ENCODE results near the gene RUSF1.
"Not testable (repeated sequence)": the region's sequence is repeated elsewhere in the genome, so short reads cannot be mapped to it uniquely, and the experiment has no call there.

Gene RUSF1

DNA sequence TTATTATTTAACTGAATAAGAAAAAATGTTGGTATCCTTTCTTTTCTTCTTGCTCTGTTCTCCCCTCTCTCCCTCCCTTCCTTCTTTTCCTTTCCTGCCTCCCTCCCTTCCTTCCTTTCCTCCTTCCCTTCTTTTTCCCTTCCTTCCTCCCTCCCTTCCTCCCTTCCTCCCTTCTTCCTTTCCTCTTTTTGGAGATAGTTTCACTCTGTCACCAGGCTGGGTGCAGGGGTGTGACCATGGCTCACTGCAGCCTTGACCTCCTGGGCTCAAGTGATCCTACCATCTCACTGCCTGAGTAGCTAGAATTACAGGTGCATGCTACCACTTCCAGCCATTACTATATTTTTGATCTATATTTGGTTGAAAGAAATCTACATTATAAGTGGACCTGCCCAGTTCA lies 5.7 kb upstream of the RUSF1 start:
- DNase-seq: no peak

DNA sequence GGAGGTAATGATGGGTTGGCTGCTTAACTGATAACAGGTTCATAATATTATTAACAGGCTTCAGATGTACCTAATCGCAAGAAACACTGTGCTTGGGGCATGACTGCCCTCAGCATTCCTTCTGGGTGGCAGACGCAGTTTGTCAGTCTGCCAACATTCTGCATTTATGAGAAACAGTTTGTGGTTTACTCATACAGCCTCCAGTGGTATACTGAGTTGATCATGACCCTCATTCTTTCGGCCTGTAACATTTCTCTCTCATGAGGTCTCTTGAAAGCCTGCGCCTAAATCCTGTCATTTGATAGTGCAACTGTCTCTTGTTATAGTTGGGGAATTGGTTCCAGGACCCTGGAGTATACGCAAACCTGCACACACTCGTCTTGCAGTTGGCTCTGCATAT lies 4.9 kb upstream of the RUSF1 start:
- no peak for DNase-seq

DNA sequence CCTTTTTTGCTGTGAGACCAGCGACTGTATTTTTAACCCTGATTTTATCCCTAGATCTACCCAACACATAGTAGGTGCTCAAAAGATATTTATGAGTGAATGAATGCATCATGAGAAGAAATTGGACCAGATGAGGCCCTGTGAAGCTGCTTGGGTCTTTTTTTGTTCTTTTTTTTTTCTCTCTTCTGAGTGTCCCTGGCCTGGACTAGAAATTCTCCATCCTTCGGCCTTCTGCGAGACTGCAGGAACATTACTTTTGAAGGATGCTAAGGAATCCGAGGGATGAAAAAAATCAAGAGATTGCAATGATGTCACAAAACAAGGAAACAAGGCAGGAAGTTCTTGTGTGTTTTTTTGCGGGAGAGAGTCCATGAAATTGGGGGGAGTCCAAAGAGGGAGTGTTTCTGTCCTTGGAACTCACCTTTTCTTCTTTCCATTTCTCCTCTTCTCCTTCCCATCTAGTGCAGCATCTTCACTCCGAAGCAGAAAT lies 560 bp upstream of the RUSF1 start:
- peak; percentile 23 for DNase-seq

DNA sequence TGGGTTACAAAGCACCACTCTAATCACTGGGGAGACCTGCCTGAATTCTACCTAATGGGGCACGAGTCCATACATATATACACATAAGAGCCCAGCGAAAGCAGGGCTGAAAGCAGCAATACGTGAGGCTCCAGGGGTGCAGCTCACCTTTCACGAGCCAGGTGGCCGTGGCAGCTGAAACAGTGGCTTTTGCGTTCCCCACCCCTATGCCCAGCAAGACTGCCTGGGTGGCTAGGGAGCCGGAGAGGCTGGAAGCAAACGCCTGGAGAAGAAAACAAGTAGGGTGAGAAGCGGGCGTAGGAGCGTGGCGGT lies 618 bp downstream of the RUSF1 start:
- DNase-seq: no peak

DNA sequence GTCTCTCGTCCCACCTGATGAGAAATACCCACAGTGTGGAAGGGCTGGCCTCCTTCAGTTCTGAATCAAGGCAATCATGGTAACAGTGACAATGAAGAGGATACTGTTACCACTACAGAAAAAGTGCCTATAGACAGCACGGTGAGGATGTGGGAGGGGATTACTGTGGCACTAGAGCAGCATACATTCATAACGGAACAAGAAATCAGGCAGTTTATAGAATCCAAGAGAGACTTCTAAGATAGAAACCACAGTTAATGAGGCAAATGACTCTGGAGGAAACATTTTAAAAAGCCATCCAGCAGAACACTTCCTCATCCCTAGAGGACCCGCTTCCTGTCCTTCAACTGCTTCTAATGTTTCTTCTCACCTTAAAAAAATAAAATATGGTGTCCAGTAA lies 2.7 kb downstream of the RUSF1 start:
- DNase-seq: peak; percentile 5

DNA sequence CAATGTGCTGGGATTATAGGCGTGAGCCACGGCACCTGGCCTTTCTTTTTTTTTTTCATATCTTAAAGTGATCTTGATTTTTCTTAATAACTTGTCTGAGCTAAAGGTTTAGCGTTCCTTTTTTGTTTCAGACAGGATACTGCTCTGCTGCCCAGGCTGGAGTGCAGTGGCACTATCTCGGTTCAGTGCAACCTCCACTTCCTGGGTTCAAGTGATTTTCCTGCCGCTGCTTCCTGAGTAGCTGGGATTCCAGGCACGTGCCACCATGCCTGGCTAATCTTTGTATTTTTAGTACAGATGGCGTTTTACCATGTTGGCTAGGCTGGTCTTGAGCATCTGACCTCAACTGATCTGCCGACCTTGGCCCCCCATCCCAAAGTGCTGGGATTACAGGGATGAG lies 4.0 kb downstream of the RUSF1 start:
- no peak for DNase-seq

DNA sequence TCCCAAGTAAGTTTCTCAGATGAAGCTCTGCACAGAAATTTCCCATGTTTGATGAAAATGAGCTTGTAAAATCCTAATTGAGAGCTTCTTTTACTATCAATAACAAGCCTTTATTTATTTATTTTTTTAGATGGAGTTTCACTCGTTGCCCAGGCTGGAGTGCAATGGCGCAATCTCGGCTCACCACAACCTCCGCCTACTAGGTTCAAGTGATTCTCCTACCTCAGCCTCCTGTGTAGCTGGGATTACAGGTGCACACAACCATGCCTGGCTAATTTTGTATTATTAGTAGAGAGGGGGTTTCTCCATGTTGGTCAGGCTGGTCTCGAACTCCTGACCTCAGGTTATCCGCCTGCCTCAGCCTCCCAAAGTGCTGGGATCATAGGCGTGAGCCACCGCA lies 4.6 kb downstream of the RUSF1 start:
- not testable (repeated sequence) for DNase-seq

DNA sequence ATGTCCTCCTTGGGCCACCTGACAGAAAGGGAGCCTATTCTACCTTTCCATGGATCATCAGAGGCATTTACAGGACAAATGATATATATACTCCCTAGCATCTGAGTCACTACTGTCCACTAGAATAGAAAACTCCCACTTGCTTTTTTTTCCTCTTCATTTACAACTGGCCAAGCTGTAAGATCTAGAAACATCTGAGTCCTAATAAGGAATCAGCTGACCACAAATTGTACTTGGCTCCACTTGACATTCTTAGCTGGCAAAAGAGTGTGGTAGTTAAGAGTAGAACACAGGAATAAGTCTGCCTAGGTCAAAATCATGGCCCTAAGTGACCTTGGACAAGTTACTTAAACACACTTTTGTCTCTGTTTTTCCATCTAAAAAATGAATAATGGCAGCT lies 5.2 kb downstream of the RUSF1 start:
- no peak for DNase-seq

DNA sequence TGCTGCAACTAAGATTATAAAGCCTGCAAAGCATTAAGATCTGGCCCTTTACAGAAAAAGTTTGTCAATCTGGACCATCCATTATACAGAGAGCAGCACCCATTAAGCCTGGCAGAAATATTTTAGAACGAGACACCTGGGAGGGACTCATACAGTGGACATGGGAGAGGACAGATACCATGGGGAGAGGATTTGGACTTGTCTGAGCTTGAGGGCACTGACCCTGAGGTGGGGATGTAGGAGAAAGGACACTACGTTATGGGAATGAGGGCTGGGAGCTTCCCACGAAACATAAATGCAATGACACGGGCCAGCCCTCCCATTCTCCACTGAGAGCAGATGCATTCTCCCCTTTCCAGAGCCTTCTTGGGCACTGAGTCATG lies 6.2 kb downstream of the RUSF1 start:
- DNase-seq: no peak

DNA sequence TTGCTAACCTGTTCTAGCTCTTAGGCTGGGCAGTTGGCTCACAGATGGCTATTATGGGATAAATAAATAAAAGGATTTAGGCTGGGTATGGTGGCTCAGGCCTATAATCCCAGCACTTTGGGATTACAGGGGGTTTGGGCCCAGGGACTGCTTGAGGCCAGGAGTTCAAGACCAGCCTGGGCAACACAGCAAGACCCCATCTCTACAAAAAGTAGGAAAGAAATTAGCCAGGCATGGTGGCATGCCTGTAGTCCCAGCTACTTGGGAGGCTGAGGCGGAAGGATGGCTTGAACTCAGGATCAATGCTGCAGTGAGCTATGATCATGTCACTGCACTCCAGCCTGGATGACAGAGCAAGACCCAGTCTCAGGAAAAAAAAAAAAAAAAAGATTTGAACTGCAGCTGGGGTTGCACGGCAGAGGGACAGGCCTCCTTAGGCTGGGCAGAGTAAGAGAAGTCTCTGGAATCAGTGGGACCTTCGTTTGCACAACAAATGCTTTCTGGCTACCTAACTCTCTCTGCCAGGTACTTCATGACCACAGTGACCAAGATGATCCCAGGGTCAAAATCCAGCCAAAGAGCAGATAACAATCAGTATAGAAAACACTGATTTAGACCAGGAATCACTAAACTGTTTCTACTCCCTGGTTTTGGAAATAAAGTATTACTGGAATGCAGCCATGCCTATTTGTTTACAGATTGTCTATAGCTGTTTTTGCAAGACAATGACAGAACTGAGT lies 6.8 kb downstream of the RUSF1 start:
- DNase-seq: no peak

DNA sequence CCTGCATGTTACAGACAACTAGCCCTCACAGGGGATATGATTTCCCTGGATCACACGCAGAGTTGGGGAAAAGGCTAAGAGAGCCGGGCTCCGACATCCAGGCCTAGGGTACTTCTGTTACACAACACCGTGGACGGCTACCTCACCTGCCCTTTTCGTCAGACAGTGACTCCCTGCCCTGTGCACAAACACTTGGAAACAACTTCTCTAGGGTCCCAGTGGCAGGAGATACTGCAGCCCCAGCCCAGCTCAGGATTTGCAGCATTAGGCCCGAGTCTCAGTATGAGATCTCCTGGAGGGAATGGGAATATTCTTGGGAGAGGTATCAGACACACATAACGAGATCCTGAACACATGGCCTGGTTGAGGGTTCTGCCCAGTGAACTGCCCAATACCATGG lies 8.3 kb downstream of the RUSF1 start:
- no peak for DNase-seq

DNA sequence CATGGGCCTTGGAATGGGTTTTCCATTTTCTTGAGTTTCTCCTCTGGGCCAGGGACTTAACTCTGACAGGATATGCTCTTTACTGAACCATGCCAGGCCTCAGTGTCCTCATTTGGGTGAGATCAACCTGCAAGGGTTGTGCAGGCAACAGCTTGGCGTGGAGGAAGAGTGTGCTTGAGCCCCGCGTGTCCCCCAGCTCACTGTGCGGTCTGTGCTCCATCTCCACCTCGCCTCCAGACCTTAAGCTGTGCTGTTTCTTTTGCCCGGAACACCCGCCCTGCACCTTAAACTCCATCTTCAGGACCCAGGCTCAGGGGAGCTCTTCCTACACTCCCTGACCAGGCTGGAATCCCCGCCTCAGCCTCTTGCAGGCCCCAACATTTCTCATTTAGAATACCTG lies 9.7 kb downstream of the RUSF1 start:
- no peak for DNase-seq

DNA sequence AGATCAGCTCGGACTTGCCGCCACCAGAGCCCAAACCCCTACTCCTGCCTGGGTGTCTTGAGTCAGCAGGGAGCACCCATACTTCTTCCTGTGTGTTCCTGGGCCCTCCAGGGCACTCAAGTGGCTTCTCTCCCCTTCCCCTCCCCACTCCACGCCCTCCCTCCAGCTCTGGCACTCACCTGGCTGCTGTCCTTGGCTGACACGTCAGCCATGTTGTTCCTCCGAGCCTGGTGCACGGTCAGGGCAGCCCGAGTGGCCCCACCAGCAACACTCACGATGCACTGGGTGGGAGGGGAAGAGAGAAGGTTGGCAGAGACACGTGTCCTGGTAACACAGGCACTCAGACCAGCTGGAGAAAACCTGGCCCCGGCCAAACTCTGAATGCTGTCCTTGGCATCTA lies 11.5 kb downstream of the RUSF1 start:
- DNase-seq: no peak

DNA sequence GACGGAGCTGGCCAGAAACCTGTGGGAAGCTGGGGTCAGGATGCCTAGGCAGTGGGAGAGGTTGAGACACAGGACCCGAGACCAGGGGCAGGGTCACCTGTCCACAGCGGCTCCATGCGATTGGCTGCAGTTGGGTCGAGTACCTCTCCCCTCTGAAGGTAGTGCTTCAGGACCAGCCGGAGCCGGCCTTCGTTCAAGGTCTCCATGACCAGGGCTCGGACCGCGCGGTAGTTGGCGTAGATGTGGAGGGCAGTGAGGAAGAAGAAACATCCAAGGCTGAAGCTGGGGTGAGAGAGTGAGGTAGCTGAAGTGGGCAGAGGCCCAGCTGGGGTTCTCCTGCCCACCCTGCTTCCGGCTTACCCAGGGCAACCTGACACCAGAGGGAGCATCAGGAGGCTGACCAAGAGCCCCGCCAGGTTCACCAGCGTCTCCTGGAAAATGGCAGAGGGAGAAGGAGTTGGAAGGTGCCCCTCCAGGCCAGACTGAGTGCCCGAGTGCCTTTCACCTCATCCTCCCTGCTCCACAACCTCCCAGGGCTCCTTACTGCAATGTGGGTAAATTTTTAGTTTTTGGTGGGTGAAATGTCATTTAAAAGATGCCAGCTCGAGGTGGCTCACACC lies 14.6 kb downstream of the RUSF1 start:
- no peak for DNase-seq

DNA sequence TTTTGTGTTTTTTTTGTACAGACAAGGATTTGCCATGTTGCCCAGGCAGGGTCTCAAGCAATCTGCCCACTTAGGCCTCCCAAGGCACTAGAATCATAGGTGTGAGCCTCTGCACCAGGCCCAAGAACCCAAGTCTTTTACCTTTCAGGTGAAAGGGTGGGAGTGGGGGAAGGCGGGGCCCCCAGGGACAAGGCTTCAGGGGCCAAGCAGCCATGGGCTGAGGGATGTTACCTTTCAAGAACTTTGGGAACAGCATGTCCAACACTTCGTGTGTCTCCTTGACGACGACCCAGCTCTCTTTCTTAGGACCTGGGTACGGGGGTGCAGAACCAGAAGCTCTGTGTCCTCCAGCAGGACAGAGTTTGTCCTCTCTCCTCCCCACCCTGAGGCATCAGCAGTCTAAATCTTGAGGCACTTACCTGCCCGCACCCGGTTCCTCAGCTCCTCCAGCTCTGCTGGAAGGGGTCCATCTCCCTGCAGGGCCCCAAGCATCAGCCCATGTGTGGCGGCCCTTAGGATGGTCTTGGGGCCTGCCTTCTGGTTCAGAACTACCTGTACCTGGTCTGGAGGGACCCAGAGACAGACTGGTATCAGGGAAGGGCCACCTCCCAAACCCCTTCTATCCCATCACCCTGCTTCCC lies 16.3 kb downstream of the RUSF1 start:
- DNase-seq: no peak

DNA sequence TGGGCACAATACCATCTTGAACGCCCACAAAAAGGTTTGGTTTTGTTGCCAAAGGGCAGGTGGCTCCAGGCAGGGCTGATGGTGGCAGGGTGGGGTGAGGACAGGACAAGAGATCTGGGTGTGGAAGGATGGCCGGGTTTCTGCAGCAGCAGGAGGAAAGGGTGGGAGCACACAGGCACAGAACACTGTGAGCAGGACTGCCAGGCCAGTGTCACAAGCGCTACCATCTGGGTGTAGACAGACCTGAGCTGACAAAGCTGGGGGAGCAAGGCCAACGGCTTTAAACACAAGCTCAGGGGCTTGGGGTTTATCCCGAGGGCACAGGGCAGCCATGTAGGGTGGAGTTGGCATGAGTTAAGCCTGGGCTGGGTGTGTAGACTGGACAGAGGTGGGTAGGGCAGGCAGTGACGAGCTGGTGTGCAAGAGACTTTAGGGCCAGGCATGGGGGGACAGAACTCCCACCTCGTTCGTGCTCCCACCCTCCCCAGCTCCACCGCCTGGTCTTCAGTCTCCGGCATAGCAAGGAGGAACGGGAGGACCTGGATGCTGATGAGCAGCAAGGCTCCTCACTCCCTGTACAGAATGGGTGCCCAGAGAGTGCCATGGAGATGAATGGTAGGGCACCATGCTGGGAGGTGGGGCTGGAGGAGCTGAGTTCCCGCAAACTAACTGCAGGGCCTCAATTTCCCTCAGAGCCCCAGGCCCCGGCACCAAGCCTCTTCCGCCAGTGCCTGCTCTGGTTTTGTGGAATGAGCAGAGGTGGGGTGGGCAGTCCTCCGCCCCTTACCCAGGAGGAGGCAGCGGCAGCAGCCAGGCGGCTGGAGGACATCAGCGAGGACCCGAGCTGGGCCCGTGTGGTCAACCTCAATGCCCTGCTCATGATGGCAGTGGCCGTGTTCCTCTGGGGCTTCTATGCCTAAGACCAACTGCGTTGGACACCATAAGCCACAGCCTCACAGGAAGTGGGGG lies 18.3 kb downstream of the RUSF1 start:
- DNase-seq: no peak

DNA sequence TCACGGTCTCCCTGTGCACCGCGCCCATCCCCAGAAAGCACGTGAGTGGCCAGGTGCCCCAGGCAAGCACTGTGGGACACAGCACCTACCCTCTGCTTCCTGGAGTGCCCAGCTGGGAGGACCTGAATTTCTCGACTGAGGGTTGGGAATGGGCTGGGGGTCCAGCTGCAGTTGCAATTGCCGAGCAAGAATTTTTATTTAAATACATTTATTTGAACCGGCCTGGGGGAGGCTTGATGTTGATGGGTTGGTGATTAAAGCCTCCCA lies 19.0 kb downstream of the RUSF1 start:
- DNase-seq: no peak

DNA sequence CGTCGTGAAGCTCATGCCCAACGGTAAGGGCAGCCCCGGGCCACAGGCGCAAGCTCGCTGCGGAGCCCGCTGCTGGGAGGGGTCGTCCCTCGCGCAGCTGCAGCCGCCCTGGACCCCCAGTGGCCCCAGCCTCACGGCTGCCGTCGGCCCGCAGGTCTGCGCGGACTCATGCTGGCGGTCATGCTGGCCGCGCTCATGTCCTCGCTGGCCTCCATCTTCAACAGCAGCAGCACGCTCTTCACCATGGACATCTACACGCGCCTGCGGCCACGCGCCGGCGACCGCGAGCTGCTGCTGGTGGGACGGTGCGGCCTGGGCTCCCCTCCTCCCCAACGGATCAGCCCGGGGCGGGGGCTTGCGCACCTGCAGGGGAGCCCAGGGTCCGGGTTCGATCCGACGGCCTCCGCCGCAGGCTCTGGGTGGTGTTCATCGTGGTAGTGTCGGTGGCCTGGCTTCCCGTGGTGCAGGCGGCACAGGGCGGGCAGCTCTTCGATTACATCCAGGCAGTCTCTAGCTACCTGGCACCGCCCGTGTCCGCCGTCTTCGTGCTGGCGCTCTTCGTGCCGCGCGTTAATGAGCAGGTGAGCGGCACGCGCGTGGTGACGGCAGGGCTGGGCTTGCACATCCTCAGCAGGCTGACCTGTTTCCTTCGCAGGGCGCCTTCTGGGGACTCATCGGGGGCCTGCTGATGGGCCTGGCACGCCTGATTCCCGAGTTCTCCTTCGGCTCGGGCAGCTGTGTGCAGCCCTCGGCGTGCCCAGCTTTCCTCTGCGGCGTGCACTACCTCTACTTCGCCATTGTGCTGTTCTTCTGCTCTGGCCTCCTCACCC lies 19.5 kb downstream of the RUSF1 start:
- DNase-seq: no peak

DNA sequence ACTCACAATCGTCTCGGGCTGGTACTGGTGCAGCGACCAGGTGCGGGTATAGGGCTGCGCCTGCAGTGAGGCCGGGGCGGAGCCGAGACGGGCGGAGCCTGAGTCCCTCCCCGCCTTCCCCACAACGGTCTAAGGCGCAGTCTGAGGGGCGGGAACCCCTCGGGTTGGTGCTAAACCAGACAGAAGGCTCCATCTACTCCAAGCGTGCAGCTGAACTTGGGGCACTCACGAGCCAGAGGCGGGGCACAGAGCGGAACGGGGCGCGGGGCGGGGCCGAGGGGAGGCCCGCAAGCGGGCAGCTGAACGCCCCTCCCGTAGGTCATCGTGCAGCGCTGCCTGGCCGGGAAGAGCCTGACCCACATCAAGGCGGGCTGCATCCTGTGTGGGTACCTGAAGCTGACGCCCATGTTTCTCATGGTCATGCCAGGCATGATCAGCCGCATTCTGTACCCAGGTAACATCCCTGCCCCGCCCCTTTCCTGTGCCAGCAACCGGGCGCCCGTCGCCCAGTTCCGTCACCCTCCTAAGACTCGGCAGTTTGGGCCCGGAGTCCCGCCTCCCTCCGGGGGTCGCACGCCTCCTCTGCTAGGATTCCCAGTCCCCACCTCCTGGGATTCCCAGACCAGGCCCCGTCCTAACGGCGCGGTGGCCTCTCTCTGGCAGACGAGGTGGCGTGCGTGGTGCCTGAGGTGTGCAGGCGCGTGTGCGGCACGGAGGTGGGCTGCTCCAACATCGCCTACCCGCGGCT lies 20.3 kb downstream of the RUSF1 start:
- no peak for DNase-seq

DNA sequence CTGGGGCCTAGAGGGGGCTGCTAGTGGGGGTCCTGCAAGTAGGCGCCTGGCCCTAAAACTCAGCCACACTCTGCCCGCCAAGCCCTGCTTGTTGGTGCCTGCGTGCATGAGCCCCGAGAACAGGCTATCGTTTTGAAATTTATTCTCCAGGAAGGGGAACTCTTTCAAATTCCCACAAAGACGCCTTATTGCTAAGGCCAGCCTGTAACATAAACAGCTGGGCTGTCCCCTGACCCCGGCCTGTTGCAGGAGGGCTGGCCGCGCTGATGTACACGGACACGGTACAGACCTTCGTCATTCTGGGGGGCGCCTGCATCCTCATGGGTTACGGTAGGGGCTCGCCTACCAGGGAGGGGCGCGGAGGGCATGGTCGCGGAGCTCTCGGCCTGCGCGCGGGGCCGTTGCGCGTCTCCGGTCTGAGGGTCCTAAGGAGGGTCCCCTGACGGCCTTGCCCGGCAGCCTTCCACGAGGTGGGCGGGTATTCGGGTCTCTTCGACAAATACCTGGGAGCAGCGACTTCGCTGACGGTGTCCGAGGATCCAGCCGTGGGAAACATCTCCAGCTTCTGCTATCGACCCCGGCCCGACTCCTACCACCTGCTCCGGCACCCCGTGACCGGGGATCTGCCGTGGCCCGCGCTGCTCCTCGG lies 21.0 kb downstream of the RUSF1 start:
- no peak for DNase-seq

DNA sequence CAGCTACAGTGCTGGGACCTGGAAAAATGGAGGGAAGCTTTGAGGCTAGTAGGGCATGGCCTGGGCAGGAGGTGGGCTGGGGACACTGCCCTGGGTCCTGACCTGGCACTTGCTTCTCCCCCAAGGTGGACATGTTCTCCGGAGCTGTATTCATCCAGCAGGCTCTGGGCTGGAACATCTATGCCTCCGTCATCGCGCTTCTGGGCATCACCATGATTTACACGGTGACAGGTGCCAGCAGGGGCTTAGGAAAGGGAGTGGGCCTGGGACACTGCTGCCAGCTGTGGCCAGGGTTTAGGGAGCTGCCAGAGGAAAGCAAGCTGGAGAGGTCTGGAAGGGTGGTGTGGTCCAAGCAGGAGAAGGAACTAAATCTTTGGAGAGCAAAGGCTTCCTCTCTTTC lies 22.1 kb downstream of the RUSF1 start:
- no peak for DNase-seq
